Measurements from ENCODE around the gene NSMF.

NSMF gene

GRCh38 chr9:137475666-137476065 lies 16.5 kb upstream of the NSMF start:
- no peak for DNase-seq

GRCh38 chr9:137474271-137474670 lies 15.1 kb upstream of the NSMF start:
- no peak for DNase-seq

GRCh38 chr9:137470785-137471184 lies 11.7 kb upstream of the NSMF start:
- no peak for DNase-seq

- DNase-seq: no peak
Observed at GRCh38 chr9:137467896-137468295, 8.8 kb upstream of the NSMF start.

- peak; percentile 36 for DNase-seq
Observed at GRCh38 chr9:137467161-137467581, 8.0 kb upstream of the NSMF start.

- peak; percentile 9 for DNase-seq
Observed at GRCh38 chr9:137466389-137467085, 7.4 kb upstream of the NSMF start.

- peak; percentile 21 for DNase-seq
Observed at GRCh38 chr9:137465720-137466388, 6.7 kb upstream of the NSMF start.

- DNase-seq: peak; percentile 23
Observed at GRCh38 chr9:137465000-137465719, 6.0 kb upstream of the NSMF start.

GRCh38 chr9:137464291-137464999 lies 5.3 kb upstream of the NSMF start:
- peak; percentile 33 for DNase-seq

- DNase-seq: peak; percentile 36
Observed at GRCh38 chr9:137463931-137464290, 4.8 kb upstream of the NSMF start.

GRCh38 chr9:137462986-137463930 lies 4.1 kb upstream of the NSMF start:
- no peak for DNase-seq

- DNase-seq: peak; percentile 41
Observed at GRCh38 chr9:137462396-137462985, 3.4 kb upstream of the NSMF start.

- DNase-seq: peak; percentile 38
Observed at GRCh38 chr9:137461663-137462395, 2.7 kb upstream of the NSMF start.

- peak; percentile 30 for DNase-seq
Observed at GRCh38 chr9:137461316-137461662, 2.2 kb upstream of the NSMF start.

- peak; percentile 47 for DNase-seq
Observed at GRCh38 chr9:137460363-137461315, 1.5 kb upstream of the NSMF start.

GRCh38 chr9:137459601-137460362 lies 648 bp upstream of the NSMF start:
- peak; percentile 50 for DNase-seq

GRCh38 chr9:137458194-137459151 lies 661 bp downstream of the NSMF start:
- DNase-seq: peak; percentile 58

Data from right forelimb (tissue), 1 donor.